NOMO-1 (cell line): Measurements from ENCODE around the gene CDKN2AIP.
"Not testable (repeated sequence)": the region's sequence is repeated elsewhere in the genome, so short reads cannot be mapped to it uniquely, and the experiment has no call there.

Experiments used
- DNase-seq, 2 experiments: peaks; one replicate each; lab custom pipeline; 2025; ENCODE audit not compliant: unreplicated experiment in 2 of 2; lab: John Stamatoyannopoulos, UW

CDKN2AIP gene

GRCh38 chr4:183412821-183413220, 31.6 kb upstream of the CDKN2AIP start:
- no peak for DNase-seq

GRCh38 chr4:183413234-183414200, 30.9 kb upstream of the CDKN2AIP start:
- DNase-seq, result no peak

- DNase-seq, result no peak
These were observed 27.3 kb upstream of the CDKN2AIP start for GRCh38 chr4:183416879-183417755.

GRCh38 chr4:183422962-183423631, 21.3 kb upstream of the CDKN2AIP start:
- DNase-seq, result no peak

- DNase-seq, result no peak
These were observed 20.2 kb upstream of the CDKN2AIP start for GRCh38 chr4:183424109-183424744.

GRCh38 chr4:183426507-183426906, 17.9 kb upstream of the CDKN2AIP start:
- DNase-seq, result no peak

GRCh38 chr4:183429489-183429888, 14.9 kb upstream of the CDKN2AIP start:
- no peak for DNase-seq

GRCh38 chr4:183430317-183430993, 14.0 kb upstream of the CDKN2AIP start:
- DNase-seq, result no peak

- DNase-seq, result no peak
These were observed 13.5 kb upstream of the CDKN2AIP start for GRCh38 chr4:183430994-183431347.

GRCh38 chr4:183431614-183432013, 12.8 kb upstream of the CDKN2AIP start:
- DNase-seq, result no peak

- DNase-seq, result not testable (repeated sequence)
These were observed 11.3 kb upstream of the CDKN2AIP start for GRCh38 chr4:183433183-183433582.

GRCh38 chr4:183434264-183434663, 10.2 kb upstream of the CDKN2AIP start:
- DNase-seq, result no peak

- no peak for DNase-seq
These were observed 9.7 kb upstream of the CDKN2AIP start for GRCh38 chr4:183434666-183435190.

- no peak for DNase-seq
These were observed 8.6 kb upstream of the CDKN2AIP start for GRCh38 chr4:183435803-183436202.

GRCh38 chr4:183436417-183436816, 8.0 kb upstream of the CDKN2AIP start:
- no peak for DNase-seq

GRCh38 chr4:183437452-183437851, 7.0 kb upstream of the CDKN2AIP start:
- no peak for DNase-seq

- no peak for DNase-seq
These were observed 5.8 kb upstream of the CDKN2AIP start for GRCh38 chr4:183438458-183439113.

GRCh38 chr4:183441276-183441675, 3.2 kb upstream of the CDKN2AIP start:
- DNase-seq, result no peak

GRCh38 chr4:183443655-183444213, 702 bp upstream of the CDKN2AIP start:
- peak in 1 of 2 experiments; percentile 48 for DNase-seq
